IMR-90 (cell line): ENCODE results near the gene PSMD8.

Experiments
- CTCF ChIP-seq: conservative IDR thresholded peaks from 2 replicates; pipeline ENCODE4 v1.5.1; 2012; ENCODE audit warnings: mild to moderate bottlenecking, low read depth, low read length, improper control_type of control experiment
- MAFK ChIP-seq: IDR thresholded peaks from 2 replicates; pipeline ENCODE4 v1.6.1; 2012; ENCODE audit warnings: low read depth, low read length, improper control_type of control experiment
- POLR2A ChIP-seq: IDR thresholded peaks from 2 replicates; pipeline ENCODE4 v1.6.1; 2012; ENCODE audit warnings: mild to moderate bottlenecking, low read depth, low read length
- RFX5 ChIP-seq: IDR thresholded peaks from 2 replicates; pipeline ENCODE4 v1.8.0; 2012; ENCODE audit warnings: low read depth, mild to moderate bottlenecking, low read length, moderate library complexity
- SMC3 ChIP-seq: fragments of 150-350 bp; IDR thresholded peaks from 2 replicates; pipeline ENCODE4 v1.6.1; 2016; ENCODE audit warnings: low read depth, mild to moderate bottlenecking, antibody characterized with exemption, low read length, moderate library complexity
- USF2 ChIP-seq: fragments of 150-350 bp; IDR thresholded peaks from 2 replicates; pipeline ENCODE4 v1.6.1; 2017; ENCODE audit warnings: mild to moderate bottlenecking, antibody characterized with exemption, low read length, low read depth

GRCh38 chr19:38333245-38333644 lies 41.1 kb upstream of the PSMD8 start:
- TF ChIP-seq CTCF (no peak), POLR2A (no peak), MAFK (no peak), USF2 (no peak), SMC3 (no peak), RFX5 (no peak)
